Left colon (tissue), 2 donors: Measurements from ENCODE around the gene ODF2. TPM values are rescaled to one million over a fixed set of nuclear protein-coding genes. Genes with fewer than 3 reads are reported as not detected.
"Not testable (repeated sequence)": the region's sequence is repeated elsewhere in the genome, so short reads cannot be mapped to it uniquely, and the experiment has no call there.

Experiments used
- ATAC-seq: fragments of 200-7000 bp; cut with Tn5 transposase; one replicate; pipeline ENCODE4 v1.9.1; 2020; ENCODE audit warnings: mild to moderate bottlenecking, moderate library complexity
- DNase-seq, 2 donors: peaks; one replicate each; pipeline ENCODE4 v3.0.0-alpha.2; 2020
- intact Hi-C, 2 donors: fragments of 100-400 bp; cut with DNase I in 1 of 2; cut with micrococcal nuclease in 1 of 2; formaldehyde crosslinking; loops; one replicate each; pipeline versions ENCODE4 v1.11.2 to v1.14.0; 2022; cut with DNase I, micrococcal nuclease
- total RNA-seq, 2 donors: library from RNA; stranded (reverse); fragmentation: NEBNext Ultra II Directional; extraction: Animal tissue kit (Norgen Biotek cat#: 25700); gene quantifications; one replicate each; pipeline ENCODE4 v1.2.1, GENCODE V29; 2021
- donor health status: DM: no; HTN: no; CAD: no.
- donor health status: DM: yes; HTN: yes; CAD: no.

Gene ODF2
- total RNA-seq, 2 donors from 2014 or later = 13.8 to 16.5 TPM

- ATAC-seq = no peak
- DNase-seq = no peak
- intact Hi-C loops = no loop called here
Measured at GRCh38 chr9:128470560-128470959, 14.8 kb downstream of the ODF2 start.

- ATAC-seq (no peak), DNase-seq (no peak)
- intact Hi-C loops = no loop called here
Measured at GRCh38 chr9:128473104-128473503, 17.3 kb downstream of the ODF2 start.

- DNase-seq (no peak), ATAC-seq (no peak)
- intact Hi-C loops = no loop called here
Measured at GRCh38 chr9:128475867-128476266, 20.1 kb downstream of the ODF2 start.

- no peak for DNase-seq
- intact Hi-C loops = no loop called here
- ATAC-seq = no peak
Measured at GRCh38 chr9:128479262-128479661, 23.5 kb downstream of the ODF2 start.

- intact Hi-C loops = no loop called here
- ATAC-seq (no peak), DNase-seq (no peak)
Measured at GRCh38 chr9:128481561-128481960, 25.8 kb downstream of the ODF2 start.

GRCh38 chr9:128482186-128482585 lies 26.4 kb downstream of the ODF2 start:
- no peak for DNase-seq
- intact Hi-C loops = no loop called here
- ATAC-seq = no peak

- ATAC-seq (no peak), DNase-seq (no peak)
- intact Hi-C loops = no loop called here
Measured at GRCh38 chr9:128484686-128485413, 29.0 kb downstream of the ODF2 start.

GRCh38 chr9:128485414-128485855 lies 29.6 kb downstream of the ODF2 start:
- intact Hi-C loops = no loop called here
- ATAC-seq (no peak), DNase-seq (no peak)

- intact Hi-C loops = no loop called here
- ATAC-seq (no peak), DNase-seq (no peak)
Measured at GRCh38 chr9:128486201-128486600, 30.4 kb downstream of the ODF2 start.

- ATAC-seq (no peak), DNase-seq (no peak)
- intact Hi-C loops = no loop called here
Measured at GRCh38 chr9:128493424-128493823, 37.6 kb downstream of the ODF2 start.

- ATAC-seq (peak; percentile 86), DNase-seq (peak; percentile 73 to 87)
- intact Hi-C loops = no loop called here
Measured at GRCh38 chr9:128494108-128494745, 38.4 kb downstream of the ODF2 start.

- intact Hi-C loops = no loop called here
- ATAC-seq (peak; percentile 74), DNase-seq (peak in 1 of 2 donors; percentile 10)
Measured at GRCh38 chr9:128494746-128495129, 38.9 kb downstream of the ODF2 start.

GRCh38 chr9:128495296-128495695 lies 39.5 kb downstream of the ODF2 start:
- ATAC-seq (peak; percentile 27), DNase-seq (no peak)
- intact Hi-C loops = no loop called here

GRCh38 chr9:128495804-128496417 lies 40.1 kb downstream of the ODF2 start:
- intact Hi-C loops = no loop called here
- ATAC-seq (peak; percentile 60), DNase-seq (no peak)

GRCh38 chr9:128497824-128498610 lies 42.2 kb downstream of the ODF2 start:
- intact Hi-C loops = no loop called here
- DNase-seq = no peak
- no peak for ATAC-seq

GRCh38 chr9:128498911-128499310 lies 43.1 kb downstream of the ODF2 start:
- ATAC-seq (no peak), DNase-seq (no peak)
- intact Hi-C loops = no loop called here

GRCh38 chr9:128499920-128500319 lies 44.1 kb downstream of the ODF2 start:
- DNase-seq (no peak), ATAC-seq (no peak)
- intact Hi-C loops = no loop called here

GRCh38 chr9:128503415-128503825 lies 47.6 kb downstream of the ODF2 start:
- DNase-seq = peak; percentile 32 to 41
- ATAC-seq = peak; percentile 70
- intact Hi-C loops = not testable (repeated sequence)

GRCh38 chr9:128503870-128504269 lies 48.1 kb downstream of the ODF2 start:
- DNase-seq (peak; percentile 36 to 38), ATAC-seq (peak; percentile 28)
- intact Hi-C loops = no loop called here
